PC-3 (cell line): ENCODE measurements around the gene TCF20. TPM values are rescaled to one million over a fixed set of nuclear protein-coding genes. Genes with fewer than 3 reads are reported as not detected.
A peak's percentile ranks its signal among the peaks of the same experiment; 100 is the strongest.

Source experiments
- ATAC-seq: fragments of 200-7000 bp; cut with Tn5 transposase; 2 replicates; pipeline ENCODE4 v1.9.1; 2020; ENCODE audit warnings: mild to moderate bottlenecking, moderate library complexity
- BruUV-seq: library from RNA; stranded (reverse); fragments of 400-500 nt; replicated peaks from 2 replicates; lab custom pipeline; 2021; lab: Mats Ljungman, UMichigan
- CTCF ChIA-PET: fragments of 300-600 bp; sonication (Branson Sonifier 250); formaldehyde crosslinking; loops from one replicate; lab custom pipeline; 2022; ENCODE audit warnings: antibody characterized with exemption; lab: Charles Lee
- POLR2A ChIA-PET: fragments of 300-600 bp; sonication (Branson Sonifier 250); formaldehyde crosslinking; loops from one replicate; lab custom pipeline; 2022; ENCODE audit warnings: antibody characterized with exemption; ENCODE audit not compliant: unreplicated experiment; lab: Charles Lee
- DNase-seq: peaks from one replicate; pipeline ENCODE4 v3.0.0-alpha.2; 2015
- H2AFZ ChIP-seq: fragments of 300-600 bp; sonication (generic); 2 replicates; pipeline ENCODE4 v1.6.0; 2016; ENCODE audit warnings: antibody characterized with exemption, low read length
- H3F3A ChIP-seq: fragments of 300-600 bp; sonication (generic); one replicate; pipeline ENCODE4 v1.6.0; 2017; ENCODE audit warnings: antibody characterized with exemption, low read length, control low read depth, mild to moderate bottlenecking; ENCODE audit not compliant: unreplicated experiment
- H3K27ac ChIP-seq: fragments of 300-600 bp; sonication (generic); 2 replicates; pipeline ENCODE4 v1.5.1; 2016; ENCODE audit warnings: mild to moderate bottlenecking, low read length
- H3K27me3 ChIP-seq: fragments of 300-600 bp; sonication (generic); 2 replicates; pipeline ENCODE4 v1.6.1; 2016; ENCODE audit warnings: low read length, mixed read lengths
- H3K36me3 ChIP-seq: fragments of 300-600 bp; sonication (generic); 2 replicates; pipeline ENCODE4 v1.6.1; 2016; ENCODE audit warnings: low read depth, mixed run types, low read length, mixed read lengths
- H3K4me1 ChIP-seq: fragments of 300-600 bp; sonication (generic); 2 replicates; pipeline ENCODE4 v1.5.1; 2016; ENCODE audit warnings: low read length; ENCODE audit not compliant: insufficient read depth
- H3K4me2 ChIP-seq: fragments of 300-600 bp; sonication (generic); 2 replicates; pipeline ENCODE4 v1.6.0; 2016; ENCODE audit warnings: low read length
- H3K4me3 ChIP-seq: fragments of 300-600 bp; sonication (generic); 2 replicates; pipeline ENCODE4 v1.5.1; 2016; ENCODE audit warnings: mild to moderate bottlenecking, low read length, mixed read lengths
- H3K79me2 ChIP-seq: fragments of 300-600 bp; sonication (generic); 2 replicates; pipeline ENCODE4 v1.6.1; 2017; ENCODE audit warnings: low read length, mixed read lengths
- H3K9ac ChIP-seq: fragments of 300-600 bp; sonication (generic); 2 replicates; pipeline ENCODE4 v1.6.0; 2016; ENCODE audit warnings: mild to moderate bottlenecking, low read length
- H3K9me2 ChIP-seq: fragments of 300-600 bp; sonication (generic); replicated peaks from 2 replicates; pipeline ENCODE4 v1.6.1; 2016; ENCODE audit warnings: mixed run types, low read length, mixed read lengths
- H3K9me3 ChIP-seq: fragments of 300-600 bp; sonication (generic); 2 replicates; pipeline ENCODE4 v1.6.1; 2016; ENCODE audit warnings: low read length, mixed read lengths
- H4K20me1 ChIP-seq: fragments of 300-600 bp; sonication (generic); 2 replicates; pipeline ENCODE4 v1.6.1; 2016; ENCODE audit warnings: low read length, mixed read lengths
- CTCF ChIP-seq: fragments of 300-600 bp; sonication (generic); conservative IDR thresholded peaks from 2 replicates; pipeline ENCODE4 v1.5.1; 2017; ENCODE audit warnings: antibody characterized with exemption, low read depth, mild to moderate bottlenecking, low read length
- EZH2 ChIP-seq: fragments of 300-600 bp; sonication (generic); IDR thresholded peaks from one replicate; pipeline ENCODE4 v1.6.1; 2017; ENCODE audit warnings: antibody characterized with exemption, mild to moderate bottlenecking, low read length; ENCODE audit not compliant: unreplicated experiment
- EZH2phosphoT487 ChIP-seq: fragments of 300-600 bp; sonication (generic); IDR thresholded peaks from 2 replicates; pipeline ENCODE4 v1.6.1; 2018; ENCODE audit warnings: mild to moderate bottlenecking, antibody characterized with exemption, low read length, borderline replicate concordance
- intact Hi-C: fragments of 100-400 bp; cut with micrococcal nuclease; formaldehyde crosslinking; loops from 2 replicates; pipeline ENCODE4 v1.9.0; 2023
- total RNA-seq: library from RNA; depleted of rRNA; stranded (reverse); fragments of >200 nt; gene quantifications from 2 replicates; pipeline ENCODE4 v1.2.3, GENCODE V29; 2014; rRNA removed

TCF20 gene
- total RNA-seq, 1 experiment from 2014 or later, result 36.0 TPM

GRCh38 chr22:42227435-42227834, 43.0 kb downstream of the TCF20 start:
- Histone ChIP-seq H3K36me3 (no peaks in the 10 kb centered on the region), H3K4me3 (no peak overlapping the region), H3K79me2 (peaks cover 83% of the 10 kb centered on the region), H3F3A (no peaks in the 10 kb centered on the region), H2AFZ (no peak overlapping the region), H3K9ac (no peak overlapping the region), H4K20me1 (peaks cover 10% of the 10 kb centered on the region; the same call in 1 of the 2 replicates), H3K9me2 (no peaks in the 10 kb centered on the region), H3K27ac (no peak overlapping the region), H3K4me2 (no peak overlapping the region), H3K4me1 (peaks cover 16% of the 10 kb centered on the region), H3K9me3 (no peaks in the 10 kb centered on the region), H3K27me3 (no peaks in the 10 kb centered on the region)
- DNase-seq (no peak), ATAC-seq (no peak)
- CTCF ChIA-PET, result no interaction called here
- POLR2A ChIA-PET, result no interaction called here
- BruUV-seq, result no TSS peak
- intact Hi-C loops, result no loop called here
- no peak for TF ChIP-seq EZH2
- no peak for TF ChIP-seq EZH2phosphoT487

DNA sequence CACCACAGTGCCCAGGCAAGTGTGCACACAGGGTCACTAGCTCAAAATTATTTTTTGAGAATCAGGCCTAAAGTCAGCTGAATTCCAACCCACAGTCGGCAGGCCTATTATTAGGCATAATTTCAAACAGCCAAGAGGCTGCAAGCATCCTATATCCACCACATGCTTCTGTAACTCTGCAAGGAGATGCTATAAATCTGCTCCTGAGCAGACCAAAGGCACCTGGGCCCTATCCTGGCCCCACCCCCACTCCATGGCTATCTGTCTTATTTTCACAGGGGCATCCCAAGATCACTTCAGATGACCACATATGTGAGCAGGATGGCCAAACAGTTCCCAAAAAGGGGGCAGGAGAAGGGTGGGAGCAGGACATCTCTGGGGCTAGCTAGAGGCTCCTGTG, 44.6 kb downstream of the TCF20 start:
- peaks cover 11% of the 10 kb centered on the region; the same call in 1 of the 2 replicates for H4K20me1 ChIP-seq
- no TSS peak for BruUV-seq
- TF ChIP-seq CTCF, result no peak
- TF ChIP-seq EZH2phosphoT487, result no peak
- TF ChIP-seq EZH2, result no peak

DNA sequence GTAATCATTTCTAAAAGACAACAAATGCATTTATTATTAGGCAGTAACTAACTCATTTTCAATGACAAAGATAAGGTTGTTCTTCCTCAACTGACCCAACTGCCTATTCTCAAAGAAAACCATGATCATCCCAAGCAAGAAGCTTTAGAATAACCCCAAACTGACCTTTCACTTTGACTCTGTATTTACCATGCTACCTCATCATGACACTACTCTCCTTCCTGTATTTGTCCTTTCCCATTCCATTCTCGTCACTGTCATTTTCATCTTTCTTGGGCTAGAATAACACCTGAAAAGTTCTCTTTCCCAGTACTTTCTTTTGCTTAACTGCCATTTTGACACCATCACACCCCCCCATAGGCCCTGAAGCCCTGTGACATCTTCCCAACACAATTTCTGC, 48.3 kb downstream of the TCF20 start:
- Histone ChIP-seq H3K9me3 (no peaks in the 10 kb centered on the region), H3K27ac (peak overlapping the region; percentile 84), H3K36me3 (no peaks in the 10 kb centered on the region), H3K9me2 (no peaks in the 10 kb centered on the region), H3K79me2 (peaks cover 93% of the 10 kb centered on the region), H3K4me3 (0 out of 2 replicates have a peak overlapping the region, but pooled peaks have one; percentile 28), H2AFZ (no peak overlapping the region), H3K9ac (peak overlapping the region; percentile 27; the same call in 1 of the 2 replicates), H4K20me1 (0 out of 2 replicates have a peak, but pooled peaks cover 6% of the 10 kb centered on the region), H3K4me2 (peak overlapping the region; percentile 69), H3K27me3 (no peaks in the 10 kb centered on the region), H3F3A (no peaks in the 10 kb centered on the region), H3K4me1 (peaks cover 27% of the 10 kb centered on the region)
- ChIA-PET CTCF (no interaction called here), POLR2A (no interaction called here)
- TF ChIP-seq EZH2 (no peak), CTCF (no peak), EZH2phosphoT487 (no peak)
- BruUV-seq, result no TSS peak
- intact Hi-C loops, result no loop called here
- ATAC-seq (peak; percentile 65), DNase-seq (peak; percentile 64)

More for the DNA sequence above, 44.6 kb downstream of the TCF20 start:
- DNase-seq, result no peak
- Histone ChIP-seq H3K9me3 (no peaks in the 10 kb centered on the region), H3K9ac (no peak overlapping the region), H3K4me1 (peaks cover 27% of the 10 kb centered on the region), H3K4me3 (no peak overlapping the region), H3K79me2 (peaks cover 92% of the 10 kb centered on the region), H3K27ac (no peak overlapping the region), H3K9me2 (no peaks in the 10 kb centered on the region), H3K36me3 (no peaks in the 10 kb centered on the region), H3F3A (no peaks in the 10 kb centered on the region), H3K4me2 (no peak overlapping the region), H3K27me3 (no peaks in the 10 kb centered on the region), H2AFZ (no peak overlapping the region)
- ChIA-PET CTCF (no interaction called here), POLR2A (no interaction called here)
- no peak for ATAC-seq
- intact Hi-C loops, result no loop called here

Other genes starting within 250 kb of the TCF20 start
- 25.1 and 27.2 TPM in 2 replicates for gene NAGA, start 199.8 kb downstream of the TCF20 start, total RNA-seq
- gene PHETA2, start 196.4 kb downstream of the TCF20 start, total RNA-seq, result 0.04 TPM in 1 of 2 replicates, not detected in the other
- 17.5 and 18.3 TPM in 2 replicates for gene SMDT1, start 191.0 kb downstream of the TCF20 start, total RNA-seq
- 91.5 and 118 TPM in 2 replicates for gene NDUFA6, start 179.9 kb downstream of the TCF20 start, total RNA-seq
- gene CYP2D6, start 139.8 kb downstream of the TCF20 start, total RNA-seq, result 0.52 and 0.55 TPM in 2 replicates
- gene NFAM1, start 161.8 kb upstream of the TCF20 start, total RNA-seq, result 0.11 TPM in 1 of 2 replicates, not detected in the other
- gene RRP7A, start 249.1 kb upstream of the TCF20 start, total RNA-seq, result 50.2 and 71.9 TPM in 2 replicates